ENCODE results near the gene WDR38.

The WDR38 gene

GRCh38 chr9:124852829-124853531 lies at the start of gene WDR38:
WDR38 (plus strand) TSS chr9:124853460; CDS start chr9:124853532, 72 bp downstream.
- DNase-seq (ENCODE audit: low spot score): peak; percentile 98

GRCh38 chr9:124803911-124804310 lies 49.3 kb upstream of the WDR38 start:
- DNase-seq (ENCODE audit: low spot score): no peak

GRCh38 chr9:124805186-124805585 lies 48.1 kb upstream of the WDR38 start:
- no peak for DNase-seq (ENCODE audit: low spot score)

GRCh38 chr9:124808246-124808956 lies 44.9 kb upstream of the WDR38 start:
- DNase-seq (ENCODE audit: low spot score): no peak

- DNase-seq (ENCODE audit: low spot score): no peak
These were observed 44.0 kb upstream of the WDR38 start for GRCh38 chr9:124809211-124809610.

GRCh38 chr9:124809741-124810500 lies 43.3 kb upstream of the WDR38 start:
- DNase-seq (ENCODE audit: low spot score): no peak

GRCh38 chr9:124810663-124811355 lies 42.5 kb upstream of the WDR38 start:
- peak; percentile 54 for DNase-seq (ENCODE audit: low spot score)

GRCh38 chr9:124812441-124812876 lies 40.8 kb upstream of the WDR38 start:
- DNase-seq (ENCODE audit: low spot score): no peak

- DNase-seq (ENCODE audit: low spot score): no peak
These were observed 40.2 kb upstream of the WDR38 start for GRCh38 chr9:124813041-124813440.

- no peak for DNase-seq (ENCODE audit: low spot score)
These were observed 39.6 kb upstream of the WDR38 start for GRCh38 chr9:124813501-124814163.

- DNase-seq (ENCODE audit: low spot score): no peak
These were observed 39.1 kb upstream of the WDR38 start for GRCh38 chr9:124814164-124814535.

- no peak for DNase-seq (ENCODE audit: low spot score)
These were observed 37.7 kb upstream of the WDR38 start for GRCh38 chr9:124815601-124816000.

GRCh38 chr9:124818431-124819281 lies 34.6 kb upstream of the WDR38 start:
- no peak for DNase-seq (ENCODE audit: low spot score)

GRCh38 chr9:124820698-124821623 lies 32.3 kb upstream of the WDR38 start:
- DNase-seq (ENCODE audit: low spot score): no peak

GRCh38 chr9:124828489-124829333 lies 24.5 kb upstream of the WDR38 start:
- DNase-seq (ENCODE audit: low spot score): no peak

- DNase-seq (ENCODE audit: low spot score): no peak
These were observed 24.0 kb upstream of the WDR38 start for GRCh38 chr9:124829334-124829669.

GRCh38 chr9:124830593-124830992 lies 22.7 kb upstream of the WDR38 start:
- DNase-seq (ENCODE audit: low spot score): no peak

GRCh38 chr9:124831642-124832364 lies 21.5 kb upstream of the WDR38 start:
- no peak for DNase-seq (ENCODE audit: low spot score)

All from HuH-7.5 (cell line).